ENCODE results near the gene FADS3.

The FADS3 gene

GRCh38 chr11:61833926-61834277 is 57.4 kb downstream of the FADS3 start:
- no peak for DNase-seq (ENCODE audit: low read depth)
- TF ChIP-seq, protein P1, sequence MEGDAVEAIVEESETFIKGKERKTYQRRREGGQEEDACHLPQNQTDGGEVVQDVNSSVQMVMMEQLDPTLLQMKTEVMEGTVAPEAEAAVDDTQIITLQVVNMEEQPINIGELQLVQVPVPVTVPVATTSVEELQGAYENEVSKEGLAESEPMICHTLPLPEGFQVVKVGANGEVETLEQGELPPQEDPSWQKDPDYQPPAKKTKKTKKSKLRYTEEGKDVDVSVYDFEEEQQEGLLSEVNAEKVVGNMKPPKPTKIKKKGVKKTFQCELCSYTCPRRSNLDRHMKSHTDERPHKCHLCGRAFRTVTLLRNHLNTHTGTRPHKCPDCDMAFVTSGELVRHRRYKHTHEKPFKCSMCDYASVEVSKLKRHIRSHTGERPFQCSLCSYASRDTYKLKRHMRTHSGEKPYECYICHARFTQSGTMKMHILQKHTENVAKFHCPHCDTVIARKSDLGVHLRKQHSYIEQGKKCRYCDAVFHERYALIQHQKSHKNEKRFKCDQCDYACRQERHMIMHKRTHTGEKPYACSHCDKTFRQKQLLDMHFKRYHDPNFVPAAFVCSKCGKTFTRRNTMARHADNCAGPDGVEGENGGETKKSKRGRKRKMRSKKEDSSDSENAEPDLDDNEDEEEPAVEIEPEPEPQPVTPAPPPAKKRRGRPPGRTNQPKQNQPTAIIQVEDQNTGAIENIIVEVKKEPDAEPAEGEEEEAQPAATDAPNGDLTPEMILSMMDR (IDR thresholded peaks at IDR 0.05; ENCODE audit: control insufficient read depth, extremely low read depth, insufficient read depth): no peak
- H3K4me3 ChIP-seq (ENCODE audit: low read depth, low read length): no peak overlapping the region

GRCh38 chr11:61833471-61833870 is 57.9 kb downstream of the FADS3 start:
- TF ChIP-seq, protein P1 (IDR thresholded peaks at IDR 0.05; ENCODE audit: control insufficient read depth, extremely low read depth, insufficient read depth): no peak
- DNase-seq (ENCODE audit: low read depth): no peak
- no peak overlapping the region for H3K4me3 ChIP-seq (ENCODE audit: low read depth, low read length)

GRCh38 chr11:61832754-61833153 is 58.6 kb downstream of the FADS3 start:
- TF ChIP-seq, protein P1 (IDR thresholded peaks at IDR 0.05; ENCODE audit: control insufficient read depth, extremely low read depth, insufficient read depth): peak; percentile 15; the same call in 1 of the 2 replicates
- no peak overlapping the region for H3K4me3 ChIP-seq (ENCODE audit: low read depth, low read length)
- DNase-seq (ENCODE audit: low read depth): no peak

DNA sequence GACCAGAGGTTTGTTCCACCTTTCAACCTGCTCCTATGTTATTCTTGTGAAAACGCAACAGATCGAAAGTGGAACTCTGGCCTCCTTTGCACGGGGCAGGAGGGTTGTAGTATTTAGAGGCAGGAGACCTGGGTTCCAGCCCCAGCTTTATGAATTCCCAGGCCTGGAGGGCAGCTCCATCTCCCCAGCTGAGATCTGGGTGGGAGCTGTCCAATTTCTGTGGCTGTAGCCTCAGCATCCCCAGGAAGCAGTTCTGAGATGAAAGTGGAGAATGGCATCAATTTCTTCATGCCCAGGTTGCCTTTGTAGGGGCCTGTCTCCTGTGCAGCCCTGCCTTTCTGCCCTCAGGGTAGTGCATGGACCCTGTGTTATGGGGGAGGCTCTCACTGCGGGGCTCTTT is 59.1 kb downstream of the FADS3 start:
- H3K4me3 ChIP-seq (ENCODE audit: low read depth, low read length): no peak overlapping the region
- TF ChIP-seq, protein P1 (IDR thresholded peaks at IDR 0.05; ENCODE audit: control insufficient read depth, extremely low read depth, insufficient read depth): no peak
- no peak for DNase-seq (ENCODE audit: low read depth)

DNA sequence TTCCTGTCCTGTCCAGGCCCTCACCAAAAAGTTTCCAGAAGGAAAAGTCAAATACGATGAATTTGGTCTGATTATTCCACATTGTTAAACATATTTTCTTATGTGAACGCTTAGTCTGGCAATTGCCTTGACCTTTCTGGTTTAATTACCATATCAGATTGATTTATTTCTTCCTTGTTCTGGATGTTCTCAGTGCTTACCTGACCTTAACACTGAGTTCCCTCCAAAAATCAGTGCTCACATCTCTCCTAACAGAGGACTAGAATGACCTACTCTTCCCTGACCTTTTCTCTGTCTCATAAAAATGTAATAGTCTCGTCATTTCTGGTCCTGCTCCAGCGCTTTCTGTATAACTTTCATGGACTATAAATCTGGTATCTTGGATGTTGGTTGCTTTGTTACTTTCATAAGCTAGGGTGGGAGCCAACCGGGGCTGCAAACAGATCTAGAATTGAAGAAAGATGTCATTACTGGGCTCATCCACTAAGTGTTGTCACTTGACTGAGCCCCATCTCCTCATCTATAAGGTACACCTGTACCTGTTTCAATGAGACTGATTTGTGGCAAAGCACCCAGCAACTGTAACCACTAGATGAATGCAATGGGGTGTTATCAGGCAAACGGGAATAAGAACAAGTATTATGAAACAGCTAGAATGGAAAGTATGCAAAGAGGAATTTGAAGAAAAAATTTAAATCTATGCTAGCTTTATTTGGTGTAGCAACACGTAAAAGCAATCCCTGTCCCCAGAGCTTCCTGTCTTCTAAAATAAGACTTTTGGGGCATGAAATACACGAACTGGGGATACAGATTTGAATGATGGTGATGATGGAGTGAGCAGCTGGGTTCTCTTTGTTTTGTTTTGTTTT is 60.9 kb downstream of the FADS3 start:
- H3K4me3 ChIP-seq (ENCODE audit: low read depth, low read length): peak overlapping the region; percentile 90
- TF ChIP-seq, protein P1 (IDR thresholded peaks at IDR 0.05; ENCODE audit: control insufficient read depth, extremely low read depth, insufficient read depth): no peak
- peak; percentile 78 for DNase-seq (ENCODE audit: low read depth)

- TF ChIP-seq, protein P1 (IDR thresholded peaks at IDR 0.05; ENCODE audit: control insufficient read depth, extremely low read depth, insufficient read depth): no peak
- peak overlapping the region; percentile 90 for H3K4me3 ChIP-seq (ENCODE audit: low read depth, low read length)
- no peak for DNase-seq (ENCODE audit: low read depth)
Measured at GRCh38 chr11:61829806-61830205, 61.5 kb downstream of the FADS3 start.
